Activated CD4-positive, alpha-beta T cell treated with anti-CD3 and anti-CD28 coated beads for 24 hours (primary cell): ENCODE measurements around the gene SLX1A.
"Not testable (repeated sequence)": the region's sequence is repeated elsewhere in the genome, so short reads cannot be mapped to it uniquely, and the experiment has no call there.

Source experiments
- DNase-seq, 2 donors: peaks; one replicate each; pipeline ENCODE4 v3.0.0-alpha.2; 2020; ENCODE audit warnings: low read depth in 2 of 2

The SLX1A gene

DNA sequence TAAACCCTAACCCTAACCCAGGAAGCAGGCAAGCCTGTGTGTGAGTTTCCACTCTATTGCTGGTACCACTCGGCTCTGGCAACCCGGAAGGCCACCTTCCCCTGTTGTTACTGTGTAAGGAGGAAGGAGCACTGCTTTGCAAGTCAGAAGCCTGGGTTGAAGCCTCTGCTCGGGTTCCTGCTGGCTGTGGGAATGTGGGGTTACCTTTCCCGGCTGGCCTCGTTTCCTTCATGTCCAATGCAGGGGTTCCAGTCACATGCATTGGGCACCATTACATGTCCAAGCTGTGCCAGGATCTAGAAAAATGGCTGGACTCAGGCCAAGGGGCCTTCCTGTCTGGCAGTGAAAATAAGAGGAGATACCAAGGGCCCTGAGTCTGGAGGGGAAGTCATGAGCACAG lies 23.4 kb downstream of the SLX1A start:
- DNase-seq, result not testable (repeated sequence)
